ENCODE measurements around the gene MAPK12.

The MAPK12 gene

GRCh38 chr22:50229370-50229769 lies 32.1 kb downstream of the MAPK12 start:
- Histone ChIP-seq H3K27me3 (ENCODE audit: insufficient read depth, low read length, poor library complexity, severe bottlenecking) (no peaks in the 10 kb centered on the region), H3K9ac (ENCODE audit: low read depth, low read length, poor library complexity, severe bottlenecking) (no peak overlapping the region), H3K9me2 (replicated peaks; ENCODE audit: low read depth, low read length) (no peaks in the 10 kb centered on the region), H4K20me1 (ENCODE audit: insufficient read depth, low read length, poor library complexity, severe bottlenecking) (no peaks in the 10 kb centered on the region), H3K4me2 (ENCODE audit: low read depth, low read length, poor library complexity, severe bottlenecking) (no peak overlapping the region), H3F3A (ENCODE audit: low read depth) (no peaks in the 10 kb centered on the region), H3K36me3 (ENCODE audit: insufficient read depth, low read length) (peaks cover 25% of the 10 kb centered on the region; the same call in 1 of the 2 replicates), H2AFZ (ENCODE audit: low read length) (no peak overlapping the region), H3K79me2 (ENCODE audit: insufficient read depth, low read length) (peaks cover 5% of the 10 kb centered on the region; the same call in 1 of the 2 replicates), H3K4me1 (ENCODE audit: insufficient read depth, low read length, poor library complexity, severe bottlenecking) (no peaks in the 10 kb centered on the region), H3K4me3 (ENCODE audit: low read length, poor library complexity, severe bottlenecking) (no peak overlapping the region), H3K9me3 (ENCODE audit: insufficient read depth, low read depth, low read length) (no peaks in the 10 kb centered on the region)
- TF ChIP-seq EZH2phosphoT487 (IDR thresholded peaks at IDR 0.05; ENCODE audit: borderline replicate concordance) (no peak), CTCF (conservative IDR thresholded peaks at IDR 0.05; ENCODE audit: low read length) (no peak)

DNA sequence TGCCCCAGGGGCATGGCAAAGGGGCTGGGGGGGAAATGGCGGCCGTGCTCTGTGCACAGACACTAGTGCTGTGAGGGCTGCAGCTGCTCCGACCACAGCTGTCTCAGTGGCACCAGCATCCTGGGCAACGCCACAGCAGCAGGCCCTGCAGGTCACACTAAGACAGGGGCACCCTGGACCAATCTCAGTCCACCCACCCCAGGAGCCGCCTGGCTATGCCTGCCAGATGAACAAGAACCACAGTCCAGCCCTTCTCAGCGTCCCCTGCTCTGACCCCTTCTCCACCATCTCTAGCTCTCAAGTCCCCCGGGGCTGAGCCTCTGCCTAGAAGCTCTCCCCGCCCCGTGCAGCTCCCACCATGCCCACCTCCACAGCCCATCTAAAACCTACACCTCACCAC lies 33.1 kb downstream of the MAPK12 start:
- TF ChIP-seq EZH2phosphoT487 (IDR thresholded peaks at IDR 0.05; ENCODE audit: borderline replicate concordance) (no peak), CTCF (conservative IDR thresholded peaks at IDR 0.05; ENCODE audit: low read length) (no peak)
- no peak overlapping the region for H3K4me2 ChIP-seq (ENCODE audit: low read depth, low read length, poor library complexity, severe bottlenecking)

GRCh38 chr22:50227579-50228215 lies 33.8 kb downstream of the MAPK12 start:
- Histone ChIP-seq H3K27me3 (ENCODE audit: insufficient read depth, low read length, poor library complexity, severe bottlenecking) (no peaks in the 10 kb centered on the region), H3K9me2 (replicated peaks; ENCODE audit: low read depth, low read length) (no peaks in the 10 kb centered on the region), H3K9me3 (ENCODE audit: insufficient read depth, low read depth, low read length) (no peaks in the 10 kb centered on the region), H3K4me2 (ENCODE audit: low read depth, low read length, poor library complexity, severe bottlenecking) (no peak overlapping the region), H3K9ac (ENCODE audit: low read depth, low read length, poor library complexity, severe bottlenecking) (no peak overlapping the region), H2AFZ (ENCODE audit: low read length) (no peak overlapping the region), H3F3A (ENCODE audit: low read depth) (no peaks in the 10 kb centered on the region), H3K36me3 (ENCODE audit: insufficient read depth, low read length) (peaks cover 31% of the 10 kb centered on the region; the same call in 1 of the 2 replicates), H3K4me3 (ENCODE audit: low read length, poor library complexity, severe bottlenecking) (no peak overlapping the region), H4K20me1 (ENCODE audit: insufficient read depth, low read length, poor library complexity, severe bottlenecking) (no peaks in the 10 kb centered on the region), H3K79me2 (ENCODE audit: insufficient read depth, low read length) (no peaks in the 10 kb centered on the region), H3K4me1 (ENCODE audit: insufficient read depth, low read length, poor library complexity, severe bottlenecking) (no peaks in the 10 kb centered on the region)
- TF ChIP-seq EZH2phosphoT487 (IDR thresholded peaks at IDR 0.05; ENCODE audit: borderline replicate concordance) (no peak), CTCF (conservative IDR thresholded peaks at IDR 0.05; ENCODE audit: low read length) (no peak)

More for the DNA sequence above, 33.1 kb downstream of the MAPK12 start:
- Histone ChIP-seq H3K9me2 (replicated peaks; ENCODE audit: low read depth, low read length) (no peaks in the 10 kb centered on the region), H3K27me3 (ENCODE audit: insufficient read depth, low read length, poor library complexity, severe bottlenecking) (no peaks in the 10 kb centered on the region), H3K36me3 (ENCODE audit: insufficient read depth, low read length) (peaks cover 29% of the 10 kb centered on the region; the same call in 1 of the 2 replicates), H4K20me1 (ENCODE audit: insufficient read depth, low read length, poor library complexity, severe bottlenecking) (no peaks in the 10 kb centered on the region), H3K79me2 (ENCODE audit: insufficient read depth, low read length) (no peaks in the 10 kb centered on the region), H3K9me3 (ENCODE audit: insufficient read depth, low read depth, low read length) (no peaks in the 10 kb centered on the region), H2AFZ (ENCODE audit: low read length) (no peak overlapping the region), H3K9ac (ENCODE audit: low read depth, low read length, poor library complexity, severe bottlenecking) (no peak overlapping the region), H3F3A (ENCODE audit: low read depth) (no peaks in the 10 kb centered on the region), H3K4me1 (ENCODE audit: insufficient read depth, low read length, poor library complexity, severe bottlenecking) (no peaks in the 10 kb centered on the region), H3K4me3 (ENCODE audit: low read length, poor library complexity, severe bottlenecking) (no peak overlapping the region)
